ENCODE measurements around the gene TTC22. TPM values are rescaled to one million over a fixed set of nuclear protein-coding genes. Genes with fewer than 3 reads are reported as not detected.

Gene TTC22
- total RNA-seq, 1 donor, result under 0.01 TPM

GRCh38 chr1:54842206-54842915 is 41.2 kb upstream of the TTC22 start:
- DNase-seq (ENCODE audit: low read depth), result no peak
- H3K4me3 ChIP-seq (ENCODE audit: low read depth, low read length), result no peak overlapping the region
- no peak for TF ChIP-seq CTCF (IDR thresholded peaks at IDR 0.05; ENCODE audit: insufficient read depth, low read length)

- no peak for TF ChIP-seq CTCF (IDR thresholded peaks at IDR 0.05; ENCODE audit: insufficient read depth, low read length)
- no peak overlapping the region for H3K4me3 ChIP-seq (ENCODE audit: low read depth, low read length)
- no peak for DNase-seq (ENCODE audit: low read depth)
These were observed 38.7 kb upstream of the TTC22 start for GRCh38 chr1:54839824-54840223.

- DNase-seq (ENCODE audit: low read depth), result no peak
- TF ChIP-seq CTCF (IDR thresholded peaks at IDR 0.05; ENCODE audit: insufficient read depth, low read length), result no peak
- no peak overlapping the region for H3K4me3 ChIP-seq (ENCODE audit: low read depth, low read length)
These were observed 37.5 kb upstream of the TTC22 start for GRCh38 chr1:54838565-54839180.

GRCh38 chr1:54837002-54837853 is 36.1 kb upstream of the TTC22 start:
- no peak overlapping the region for H3K4me3 ChIP-seq (ENCODE audit: low read depth, low read length)
- no peak for DNase-seq (ENCODE audit: low read depth)
- TF ChIP-seq CTCF (IDR thresholded peaks at IDR 0.05; ENCODE audit: insufficient read depth, low read length), result no peak

- TF ChIP-seq CTCF (IDR thresholded peaks at IDR 0.05; ENCODE audit: insufficient read depth, low read length), result no peak
- no peak for DNase-seq (ENCODE audit: low read depth)
These were observed 35.5 kb upstream of the TTC22 start for GRCh38 chr1:54836594-54836993.

GRCh38 chr1:54835970-54836369 is 34.8 kb upstream of the TTC22 start:
- TF ChIP-seq CTCF (IDR thresholded peaks at IDR 0.05; ENCODE audit: insufficient read depth, low read length), result no peak
- no peak for DNase-seq (ENCODE audit: low read depth)
- H3K4me3 ChIP-seq (ENCODE audit: low read depth, low read length), result no peak overlapping the region

More at GRCh38 chr1:54836594-54836993, 35.5 kb upstream of the TTC22 start:
- H3K4me3 ChIP-seq (ENCODE audit: low read depth, low read length), result no peak overlapping the region
